H1 (cell line): Measurements from ENCODE around the gene GNB1L. TPM values are rescaled to one million over a fixed set of nuclear protein-coding genes. Genes with fewer than 3 reads are reported as not detected.

Experiments used
- CTCF ChIA-PET: fragments of 300-600 bp; sonication (Branson Sonifier 250); formaldehyde crosslinking; loops from one replicate; lab custom pipeline; 2021; ENCODE audit not compliant: partially characterized antibody; lab: Charles Lee
- POLR2A ChIA-PET: fragments of 300-600 bp; sonication (Branson Sonifier 250); formaldehyde crosslinking; loops from one replicate; lab custom pipeline; 2021; ENCODE audit warnings: inconsistent platforms; ENCODE audit not compliant: partially characterized antibody; lab: Charles Lee
- DNase-seq, 2 experiments: peaks; one replicate each; pipeline versions ENCODE4 v3.0.0 to v3.0.0-alpha.2; 2010 to 2022; ENCODE audit warnings: low spot score in 2 of 2, low read depth in 1 of 2, mixed read lengths in 1 of 2
- FAIRE-seq: peaks from 2 replicates; lab custom pipeline; 2011; peaks lifted over from hg19 to GRCh38; lab: Jason Lieb, UNC
- H2AFZ ChIP-seq: 2 replicates; pipeline ENCODE4 v1.8.1; 2012; ENCODE audit warnings: low read length, inconsistent platforms
- H2AK5ac ChIP-seq: 2 replicates; pipeline ENCODE4 v1.6.1; 2013; ENCODE audit warnings: low read depth, low read length
- H2BK120ac ChIP-seq: replicated peaks from 2 replicates; pipeline ENCODE3; 2013; ENCODE audit warnings: low read depth, low read length, inconsistent platforms
- H2BK12ac ChIP-seq: 2 replicates; pipeline ENCODE4 v1.6.1; 2013; ENCODE audit warnings: low read depth, low read length
- H2BK15ac ChIP-seq: 2 replicates; pipeline ENCODE4 v1.6.1; 2013; ENCODE audit warnings: low read length
- H2BK20ac ChIP-seq: 2 replicates; pipeline ENCODE4 v1.6.1; 2013; ENCODE audit warnings: low read length
- H2BK5ac ChIP-seq: 2 replicates; pipeline ENCODE4 v1.6.1; 2013; ENCODE audit warnings: low read depth, low read length
- H3K14ac ChIP-seq: 2 replicates; pipeline ENCODE4 v1.6.1; 2013; ENCODE audit warnings: inconsistent platforms; ENCODE audit not compliant: insufficient read length
- H3K18ac ChIP-seq: 2 replicates; pipeline ENCODE4 v1.6.1; 2013; ENCODE audit warnings: low read length; ENCODE audit errors: extremely low read depth
- H3K23ac ChIP-seq: 2 replicates; pipeline ENCODE4 v1.6.1; 2013; ENCODE audit warnings: inconsistent platforms; ENCODE audit not compliant: insufficient read length
- H3K23me2 ChIP-seq: 2 replicates; pipeline ENCODE4 v1.6.1; 2013; ENCODE audit warnings: low read depth, low read length
- H3K27ac ChIP-seq: 2 replicates; pipeline ENCODE4 v1.6.1; 2011; ENCODE audit warnings: low read depth, low read length, inconsistent platforms
- H3K27me3 ChIP-seq, 4 experiments: replicated peaks in 1 of 4; 1 replicate in 1 of 4; 2 replicates in 3 of 4; pipeline versions ENCODE4 v1.6.1 to v1.8.1; 2011 to 2013; ENCODE audit warnings: low read length in 3 of 4, mild to moderate bottlenecking in 3 of 4, inconsistent platforms in 2 of 4, mixed read lengths in 2 of 4, moderate library complexity in 1 of 4; ENCODE audit not compliant: control insufficient read depth in 3 of 4, insufficient read depth in 3 of 4; ENCODE audit errors: extremely low read depth in 1 of 4
- H3K36me3 ChIP-seq, 4 experiments: 2 replicates each; pipeline versions ENCODE4 v1.6.1 to v1.8.1; 2011 to 2013; ENCODE audit warnings: mild to moderate bottlenecking in 4 of 4, low read length in 3 of 4, moderate library complexity in 2 of 4, control low read depth in 1 of 4, inconsistent platforms in 1 of 4; ENCODE audit not compliant: insufficient read depth in 4 of 4, control insufficient read depth in 2 of 4
- H3K4ac ChIP-seq: replicated peaks from 2 replicates; pipeline ENCODE3; 2013; ENCODE audit warnings: low read length, low read depth, mixed read lengths, inconsistent platforms; ENCODE audit not compliant: insufficient read length
- H3K4me1 ChIP-seq, 4 experiments: replicated peaks in 1 of 4; 1 replicate in 1 of 4; 2 replicates in 3 of 4; pipeline versions ENCODE4 v1.6.1 to v1.8.1; 2011 to 2013; ENCODE audit warnings: low read length in 3 of 4, inconsistent platforms in 2 of 4, mixed read lengths in 1 of 4; ENCODE audit not compliant: insufficient read depth in 4 of 4, control insufficient read depth in 3 of 4
- H3K4me2 ChIP-seq, 2 experiments: 2 replicates each; pipeline versions ENCODE4 v1.6.1 to v1.8.1; 2011 to 2013; ENCODE audit warnings: low read depth in 2 of 2, low read length in 2 of 2, control low read depth in 1 of 2, inconsistent platforms in 1 of 2, mild to moderate bottlenecking in 1 of 2; ENCODE audit not compliant: insufficient read depth in 1 of 2
- H3K4me3 ChIP-seq, 4 experiments: fragments of 200-600, 300-600 bp in 1 of 4; sonication (generic), shearing (Covaris generic), sonication (Bioruptor Twin) in 1 of 4; 2 replicates each; pipeline versions ENCODE4 v1.5.1 to v1.8.1; 2011 to 2016; ENCODE audit warnings: low read length in 4 of 4, low read depth in 3 of 4, control low read depth in 2 of 4, inconsistent platforms in 2 of 4, mild to moderate bottlenecking in 2 of 4, mixed read lengths in 1 of 4, moderate library complexity in 1 of 4; ENCODE audit not compliant: insufficient read depth in 2 of 4; ENCODE audit errors: extremely low read depth in 1 of 4
- H3K56ac ChIP-seq: replicated peaks from 2 replicates; pipeline ENCODE3; 2013; ENCODE audit warnings: low read depth, mild to moderate bottlenecking, mixed read lengths, low read length, inconsistent platforms; ENCODE audit not compliant: insufficient read length
- H3K79me1 ChIP-seq: 2 replicates; pipeline ENCODE4 v1.6.1; 2013; ENCODE audit warnings: low read depth, low read length, control low read depth
- H3K79me2 ChIP-seq, 2 experiments: 2 replicates each; pipeline versions ENCODE4 v1.6.1 to v1.8.1; 2012 to 2013; ENCODE audit warnings: low read length in 2 of 2, mild to moderate bottlenecking in 2 of 2, inconsistent platforms in 1 of 2; ENCODE audit not compliant: insufficient read depth in 2 of 2, control insufficient read depth in 1 of 2
- H3K9ac ChIP-seq, 4 experiments: replicated peaks in 1 of 4; 1 replicate in 1 of 4; 2 replicates in 3 of 4; pipeline versions ENCODE4 v1.6.1 to v1.8.1; 2011 to 2013; ENCODE audit warnings: low read depth in 3 of 4, low read length in 3 of 4, control low read depth in 2 of 4, mild to moderate bottlenecking in 2 of 4, moderate library complexity in 2 of 4, inconsistent platforms in 1 of 4; ENCODE audit errors: extremely low read depth in 1 of 4
- H3K9me3 ChIP-seq, 2 experiments: 2 replicates each; pipeline versions ENCODE4 v1.6.1 to v1.8.1; 2012 to 2013; ENCODE audit warnings: mild to moderate bottlenecking in 2 of 2, moderate library complexity in 2 of 2, control low read depth in 1 of 2, inconsistent platforms in 1 of 2, low read depth in 1 of 2, low read length in 1 of 2, mixed read lengths in 1 of 2; ENCODE audit not compliant: insufficient read depth in 2 of 2
- H4K20me1 ChIP-seq, 2 experiments: replicated peaks in 1 of 2; 2 replicates each; pipeline versions ENCODE3 to v1.8.1; 2011 to 2013; ENCODE audit warnings: inconsistent platforms in 2 of 2, low read length in 2 of 2, mild to moderate bottlenecking in 1 of 2; ENCODE audit not compliant: insufficient read depth in 2 of 2, control insufficient read depth in 1 of 2
- H4K5ac ChIP-seq: 2 replicates; pipeline ENCODE4 v1.6.1; 2013; ENCODE audit warnings: low read length, low read depth, mixed read lengths, inconsistent platforms; ENCODE audit not compliant: insufficient read length
- H4K8ac ChIP-seq: 2 replicates; pipeline ENCODE4 v1.8.0; 2013; ENCODE audit warnings: mild to moderate bottlenecking, moderate library complexity, low read length, inconsistent platforms; ENCODE audit not compliant: insufficient read depth; ENCODE audit errors: extremely low read depth
- H4K91ac ChIP-seq: replicated peaks from 2 replicates; pipeline ENCODE3; 2013; ENCODE audit warnings: low read length, mixed read lengths, inconsistent platforms; ENCODE audit not compliant: insufficient read length
- BRCA1 ChIP-seq: IDR thresholded peaks from 2 replicates; pipeline ENCODE4 v1.6.1; 2012; ENCODE audit warnings: low read depth, low read length, improper control_type of control experiment
- NRF1 ChIP-seq: IDR thresholded peaks from 2 replicates; pipeline ENCODE4 v1.6.1; 2011; ENCODE audit warnings: mild to moderate bottlenecking, low read depth, low read length, improper control_type of control experiment
- WGBS, 2 experiments: shearing (Covaris generic) in 1 of 2; methylation state at CpG; one replicate each; pipeline versions ENCODE4 v1.1.6 to v1.1.7; 2013 to 2015; ENCODE audit warnings: low lambda C conversion rate in 2 of 2, mixed read lengths in 2 of 2, inconsistent platforms in 1 of 2, low coverage in 1 of 2, missing lambda C conversion rate in 1 of 2; ENCODE audit not compliant: insufficient replicate concordance in 2 of 2, insufficient coverage in 1 of 2, insufficient read length in 1 of 2; ENCODE audit errors: extremely low coverage in 1 of 2, missing lambda C conversion rate in 1 of 2; 5-methylcytosine and 5-hydroxymethylcytosine counted together
- polyA plus RNA-seq, 7 experiments: library from polyadenylated mRNA; depleted of rRNA in 3 of 7; stranded (reverse) in 5 of 7; unstranded in 2 of 7; fragments of >200 nt in 5 of 7; fragments of 200-250 nt in 2 of 7; gene quantifications; 1 replicate in 5 of 7; 2 replicates in 1 of 7; 4 replicates in 1 of 7; pipeline versions ENCODE4 v1.2.1 to v1.2.3, GENCODE V29; 2011 to 2013; ENCODE audit warnings: missing spikeins in 2 of 7, mixed read lengths in 2 of 7
- total RNA-seq: library from RNA; stranded (reverse); fragmentation: NEBNext Ultra II Directional; extraction: Animal tissue kit (Norgen Biotek cat#: 25700); gene quantifications from 2 replicates; pipeline ENCODE4 v1.2.1, GENCODE V29; 2021

The GNB1L gene
- total and polyA plus RNA-seq, 2 of the 8 experiments (the other 6 are each of a cell fraction or from before 2014, with no cell fraction given): 14.0 to 15.6 TPM

- H2BK12ac ChIP-seq: 0 out of 2 replicates have a peak overlapping the region, but pooled peaks have one; percentile 17
- no peak overlapping the region for H3K14ac ChIP-seq
- H2BK5ac ChIP-seq: no peak overlapping the region
- H4K91ac ChIP-seq: no peak overlapping the region
- H3K4ac ChIP-seq: no peak overlapping the region
- no peak for TF ChIP-seq BRCA1
- TF ChIP-seq NRF1: no peak
- TF ChIP-seq, all 59 proteins: peak for 0
- Histone ChIP-seq H2BK15ac (no peak overlapping the region), H3K36me3 (0 out of 8 replicates have a peak, but pooled peaks cover 0 to 2% (median 0%) of the 10 kb centered on the region in 4 experiments), H3K27me3 (peaks cover 0 to 3% (median 0%) of the 10 kb centered on the region in 4 experiments; a peak in 1 of 7 replicates), H4K8ac (peak overlapping the region; percentile 18; the same call in 1 of the 2 replicates), H3K23me2 (peaks cover 4% of the 10 kb centered on the region), H2AFZ (no peak overlapping the region), H3K9me3 (no peaks in the 10 kb centered on the region), H3K4me1 (peaks cover 6 to 20% (median 15%) of the 10 kb centered on the region in 4 experiments), H3K79me2 (no peaks in the 10 kb centered on the region), H3K4me2 (no peak overlapping the region), H3K23ac (no peak overlapping the region), H3K18ac (no peak overlapping the region), H3K4me3 (no peak overlapping the region), H2BK120ac (no peak overlapping the region), H4K5ac (no peak overlapping the region), H4K20me1 (no peaks in the 10 kb centered on the region), H3K9ac (no peak overlapping the region), H2AK5ac (0 out of 2 replicates have a peak overlapping the region, but pooled peaks have one; percentile 24), H3K56ac (no peak overlapping the region), H2BK20ac (no peak overlapping the region), H3K79me1 (no peaks in the 10 kb centered on the region; the same call in 1 of the 2 replicates), H3K27ac (no peak overlapping the region)
- peak in 1 of 2 experiments; percentile 42 for DNase-seq
- ChIA-PET POLR2A (interaction anchor here (1.2 to 2.0 kb wide), 2 partner anchors 22 to 27 kb away, joined by 4 to 5 read pairs; partner anchors contain the start of genes GNB1L and RTL10), CTCF (interaction anchor here (0.6 to 2.6 kb wide), 5 partner anchors 8 to 34 kb away, joined by 3 to 7 read pairs (median 4); no protein-coding TSS in a partner anchor)
- WGBS, 2 experiments: 91% methylated on average over 21 of the region's 21 CpGs; no CpG with 5 or more reads in 1 of the 2 experiments
- no peak for FAIRE-seq
These were observed 21.8 kb upstream of the GNB1L start for GRCh38 chr22:19876314-19876940.
